NCI-H82 (cell line): ENCODE measurements around the gene STX2.
"Not testable (repeated sequence)": the region's sequence is repeated elsewhere in the genome, so short reads cannot be mapped to it uniquely, and the experiment has no call there.

Experiments used
- DNase-seq: peaks from one replicate; lab custom pipeline; 2025; lab: John Stamatoyannopoulos, UW

The STX2 gene

DNA sequence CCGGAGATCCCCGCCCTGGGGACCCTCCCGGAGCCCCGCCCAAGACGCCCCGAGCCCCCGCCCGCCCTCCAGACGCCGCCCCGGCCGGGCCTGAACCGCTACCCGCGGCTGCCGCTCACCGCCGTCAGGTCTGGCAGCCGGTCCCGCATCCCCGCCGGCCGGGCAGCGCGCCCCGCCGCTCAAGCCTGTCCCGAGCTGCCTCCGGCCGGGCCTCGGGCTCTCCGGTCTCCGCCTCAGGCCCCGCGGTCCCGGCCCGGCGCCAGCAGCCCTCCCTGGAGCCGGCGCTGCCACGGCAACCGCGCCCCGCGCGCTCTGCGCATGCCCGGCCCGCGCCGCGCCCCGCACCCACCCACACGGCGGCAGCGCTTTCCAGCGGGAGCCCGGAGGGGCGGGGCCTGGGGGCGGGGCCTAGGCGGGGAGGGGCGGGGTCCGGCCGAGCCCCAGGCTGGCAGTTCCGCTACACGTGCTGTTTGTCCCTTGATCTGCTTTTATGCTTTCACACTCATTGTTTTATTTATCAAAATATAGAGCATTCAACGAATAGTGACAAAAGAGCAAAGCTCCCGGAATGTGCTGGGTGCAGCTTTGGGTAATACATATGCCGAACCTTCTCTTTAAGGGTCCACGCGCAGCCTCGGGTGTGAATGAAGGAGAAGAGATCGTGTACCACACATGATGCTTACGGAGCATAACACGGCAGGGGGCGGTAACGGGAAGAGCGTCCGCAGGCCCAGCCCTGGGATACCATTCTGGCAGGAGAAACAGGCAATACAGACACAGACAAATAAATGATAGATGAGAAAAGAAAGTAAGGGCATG lies at the start of gene STX2:
Gene STX2, minus strand, starts transcription at position 300 of the 819 bp plus-strand sequence. Its CDS starts 151 bp downstream, at position 149.
- DNase-seq, result peak; percentile 90

DNA sequence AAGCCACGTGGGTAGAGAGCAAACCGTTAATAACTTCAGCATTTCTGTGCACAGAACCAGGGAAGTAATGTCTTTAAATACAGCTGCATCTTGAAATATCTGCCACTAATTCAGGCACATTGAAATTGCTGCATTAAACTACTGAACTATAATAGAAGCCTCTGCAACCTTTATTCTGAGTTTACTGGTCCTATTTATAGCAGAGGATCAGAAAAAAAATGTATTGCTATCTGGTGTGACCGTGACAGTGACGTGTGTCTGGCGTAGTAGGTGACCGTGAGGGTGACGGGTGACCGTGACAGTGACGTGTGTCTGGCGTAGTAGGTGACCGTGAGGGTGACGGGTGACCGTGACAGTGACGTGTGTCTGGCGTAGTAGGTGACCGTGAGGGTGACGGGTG lies 48.1 kb upstream of the STX2 start:
- DNase-seq, result not testable (repeated sequence)

DNA sequence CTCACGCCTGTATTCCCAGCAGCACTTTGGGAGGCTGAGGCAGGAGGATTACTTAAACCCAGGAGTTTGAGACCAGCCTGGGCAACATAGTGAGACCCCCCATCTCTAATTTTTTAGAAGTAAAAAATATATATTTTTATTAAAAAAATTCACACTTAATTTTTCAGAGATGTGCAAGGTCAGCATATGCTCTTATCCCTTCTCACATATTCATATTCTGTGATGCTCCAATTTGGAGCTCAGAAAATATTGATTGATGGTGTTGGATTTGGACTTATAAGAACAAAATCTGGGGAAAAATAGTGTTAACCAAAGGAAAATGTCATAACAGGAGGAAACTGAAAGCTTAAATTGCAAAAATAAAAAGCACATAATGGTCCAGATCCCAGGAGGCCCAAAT lies 42.5 kb upstream of the STX2 start:
- no peak for DNase-seq

DNA sequence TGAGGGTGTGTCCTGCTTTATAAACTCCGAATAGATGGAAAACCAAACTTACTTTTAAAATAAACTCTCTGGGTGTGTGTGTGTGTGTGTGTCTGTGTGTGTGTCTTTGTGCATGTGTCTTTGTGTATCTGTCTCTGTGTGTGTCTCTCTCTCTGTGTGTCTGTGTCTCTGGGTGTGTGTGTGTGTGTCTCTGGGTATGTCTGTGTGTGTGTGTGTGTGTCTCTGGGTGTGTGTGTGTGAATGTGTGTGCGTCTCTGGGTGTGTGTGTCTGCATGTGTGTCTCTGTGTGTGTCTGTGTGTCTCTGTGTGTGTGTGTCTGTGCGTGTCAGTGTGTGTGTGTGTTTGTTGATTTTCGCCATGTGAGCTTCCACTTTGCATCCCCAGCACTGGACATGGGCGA lies 42.0 kb upstream of the STX2 start:
- DNase-seq, result no peak

DNA sequence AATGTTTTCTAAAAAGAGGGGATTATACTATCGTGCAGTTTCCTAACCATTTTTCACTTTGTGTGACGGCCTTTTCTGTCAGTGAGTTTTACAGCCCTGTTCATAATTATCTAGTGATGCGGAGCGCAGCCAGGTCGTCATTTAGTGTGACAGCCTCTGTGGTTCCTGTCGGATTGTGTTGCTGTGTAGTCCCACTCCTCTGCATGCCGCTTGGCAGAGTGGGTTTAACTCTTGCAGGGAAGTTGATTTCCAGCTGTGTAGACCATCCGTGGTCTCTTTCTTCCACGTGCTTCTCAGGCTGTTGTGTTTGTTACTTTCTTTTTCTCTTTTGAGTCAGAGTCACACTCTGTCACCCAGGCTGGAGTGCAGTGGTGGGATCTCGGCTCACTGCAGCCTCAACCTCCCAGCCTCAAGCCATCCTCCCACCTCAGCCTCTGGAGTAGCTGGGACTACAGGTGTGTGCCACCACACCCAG lies 41.4 kb upstream of the STX2 start:
- DNase-seq, result peak; percentile 19

DNA sequence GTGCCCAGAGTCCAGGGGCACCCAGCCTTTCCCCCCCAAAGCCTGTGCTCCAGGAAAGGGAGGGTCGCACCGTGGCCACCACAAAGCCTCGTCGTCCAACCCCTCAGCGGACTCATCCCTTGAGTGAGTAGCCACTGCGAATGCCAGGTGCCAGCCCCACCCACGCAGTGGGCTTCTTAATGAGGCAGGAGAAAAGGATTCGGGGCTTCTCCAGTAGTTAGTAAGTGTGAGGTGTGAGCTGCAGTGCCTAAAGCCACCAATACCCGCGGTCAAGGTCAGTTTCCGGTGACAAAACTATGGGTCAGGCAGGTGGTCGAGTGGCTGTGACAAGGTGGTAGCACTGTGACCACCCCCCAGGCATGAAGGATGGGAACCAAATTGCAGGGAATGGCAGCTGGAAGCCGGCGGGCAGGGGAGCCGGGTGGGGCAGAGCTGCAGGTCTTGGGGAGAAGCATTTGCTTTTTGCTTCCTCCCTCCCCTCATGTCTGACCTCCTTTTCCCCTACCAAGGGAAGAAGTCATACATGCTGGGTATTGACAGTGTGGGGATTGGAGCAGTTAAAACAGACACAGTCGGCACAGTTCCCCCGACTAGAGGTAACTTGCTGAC lies 40.8 kb upstream of the STX2 start:
- DNase-seq, result peak; percentile 44

DNA sequence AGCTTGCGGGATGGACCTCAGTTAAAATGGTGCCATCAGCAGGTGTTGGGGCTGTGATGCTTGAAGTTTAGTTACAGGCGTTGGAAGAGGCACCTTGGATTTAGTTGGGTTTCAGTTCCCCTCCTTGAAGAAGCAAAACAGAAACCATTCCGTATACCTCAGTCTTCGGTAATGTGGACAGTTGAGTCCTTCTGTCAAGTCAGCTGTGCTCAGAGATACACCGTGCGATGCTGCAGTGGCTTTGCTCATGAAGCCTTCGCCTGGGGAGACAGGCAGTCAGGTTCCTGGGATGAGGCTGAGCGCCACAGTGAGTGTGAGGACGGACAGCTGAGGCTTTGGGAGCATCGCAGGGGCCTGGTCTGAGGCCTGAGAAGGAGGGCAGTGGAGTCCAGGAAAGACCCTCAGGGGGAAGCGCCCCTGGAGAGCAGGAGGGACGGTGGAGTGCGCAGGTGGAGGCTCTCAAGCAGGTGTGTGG lies 40.2 kb upstream of the STX2 start:
- DNase-seq, result peak; percentile 47

DNA sequence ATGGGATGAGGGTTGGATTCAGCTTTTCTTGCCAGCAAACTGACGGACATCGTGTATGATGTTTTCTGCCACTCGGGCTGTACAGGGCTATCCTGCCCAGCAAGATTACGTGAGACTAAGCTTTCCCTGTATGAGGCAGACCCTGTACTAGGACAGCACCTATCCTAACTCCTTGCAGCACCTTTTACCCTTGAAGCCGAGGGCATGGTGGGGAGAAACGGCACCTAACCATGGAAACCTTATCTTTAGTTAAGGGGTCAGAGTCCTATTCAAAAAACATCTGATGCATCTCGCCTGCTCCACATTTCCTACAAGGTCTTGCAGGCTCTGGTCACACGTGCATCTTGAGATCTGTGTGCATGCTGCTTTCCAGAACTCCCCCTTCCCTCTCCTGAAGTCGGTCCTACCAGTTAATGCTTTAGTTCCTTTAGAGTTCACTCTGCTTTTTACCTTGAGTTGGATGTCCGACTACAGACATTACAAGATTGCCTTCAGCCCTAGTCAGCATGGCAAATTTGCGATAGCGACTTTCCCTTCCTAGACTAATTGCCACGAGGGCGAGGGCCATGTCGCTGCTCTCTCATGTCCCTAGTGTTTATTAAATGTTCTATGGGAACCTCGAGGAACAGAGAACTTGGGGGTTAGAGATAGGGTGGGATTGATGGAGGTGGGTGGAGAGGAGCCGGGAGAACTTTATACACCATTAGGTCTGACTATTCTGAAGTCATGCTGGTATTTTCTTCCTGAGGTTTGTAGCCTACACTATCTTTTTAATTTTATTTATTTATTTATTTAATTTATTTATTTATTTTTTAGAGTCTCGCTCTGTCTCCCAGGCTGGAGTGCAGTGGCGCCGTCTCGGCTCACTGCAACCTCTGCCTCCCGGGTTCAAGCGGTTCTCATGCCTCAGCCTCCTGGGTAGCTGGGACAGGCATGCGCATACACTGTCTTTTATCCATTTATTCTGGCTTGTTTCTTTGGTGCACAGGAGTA lies 39.4 kb upstream of the STX2 start:
- peak; percentile 74 for DNase-seq

DNA sequence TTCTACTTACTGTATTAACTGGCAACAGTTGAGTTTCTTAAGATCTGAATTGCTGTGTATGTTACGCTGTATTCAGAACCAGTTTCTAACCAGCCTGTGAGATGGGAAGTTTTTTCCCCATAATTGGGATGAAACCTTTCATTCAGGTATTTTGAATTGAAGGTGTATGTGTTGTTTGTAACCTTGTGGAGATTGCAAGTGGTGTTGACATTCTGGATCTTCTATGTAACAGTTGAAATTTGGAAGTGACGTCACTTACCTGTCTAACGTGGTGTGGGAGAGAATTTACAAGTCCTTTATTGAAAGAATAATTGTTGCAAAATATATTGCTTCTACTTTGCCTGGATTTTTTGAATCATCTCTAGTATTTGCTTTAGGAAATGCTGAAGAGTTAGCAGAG lies 38.3 kb upstream of the STX2 start:
- no peak for DNase-seq

DNA sequence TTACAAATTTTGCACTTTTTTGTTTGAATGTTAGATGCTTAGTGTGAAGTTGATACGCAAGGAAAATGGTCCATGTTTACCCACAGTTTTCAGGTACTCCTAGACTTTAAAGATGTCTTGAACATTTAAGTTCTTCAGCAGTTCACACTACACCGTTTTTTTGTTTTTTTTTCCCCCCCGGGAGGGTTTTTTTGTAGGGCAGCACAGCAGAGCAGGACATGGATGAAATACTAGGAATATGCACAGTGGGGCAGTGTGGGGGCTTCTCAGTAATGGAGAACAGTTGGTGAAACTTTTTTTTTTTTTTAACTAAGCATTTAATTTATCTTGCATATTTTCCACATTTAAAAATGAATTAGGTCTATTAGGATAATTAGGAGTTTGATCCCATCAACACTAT lies 37.7 kb upstream of the STX2 start:
- DNase-seq, result peak; percentile 16

DNA sequence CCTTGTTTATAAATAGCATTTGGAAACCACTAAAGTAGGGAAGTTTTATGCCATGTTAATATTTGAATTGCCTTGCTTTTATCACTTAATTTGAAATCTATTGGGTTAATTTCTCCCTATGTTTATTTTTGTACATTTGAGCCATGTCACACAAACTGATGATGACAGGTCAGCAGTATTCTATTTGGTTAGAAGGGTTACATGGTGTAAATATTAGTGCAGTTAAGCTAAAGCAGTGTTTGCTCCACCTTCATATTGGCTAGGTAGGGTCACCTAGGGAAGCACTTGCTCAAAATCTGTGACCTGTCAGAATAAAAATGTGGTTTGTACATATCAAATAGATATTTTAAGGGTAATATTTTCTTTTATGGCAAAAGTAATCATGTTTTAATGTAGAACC lies 37.2 kb upstream of the STX2 start:
- no peak for DNase-seq

DNA sequence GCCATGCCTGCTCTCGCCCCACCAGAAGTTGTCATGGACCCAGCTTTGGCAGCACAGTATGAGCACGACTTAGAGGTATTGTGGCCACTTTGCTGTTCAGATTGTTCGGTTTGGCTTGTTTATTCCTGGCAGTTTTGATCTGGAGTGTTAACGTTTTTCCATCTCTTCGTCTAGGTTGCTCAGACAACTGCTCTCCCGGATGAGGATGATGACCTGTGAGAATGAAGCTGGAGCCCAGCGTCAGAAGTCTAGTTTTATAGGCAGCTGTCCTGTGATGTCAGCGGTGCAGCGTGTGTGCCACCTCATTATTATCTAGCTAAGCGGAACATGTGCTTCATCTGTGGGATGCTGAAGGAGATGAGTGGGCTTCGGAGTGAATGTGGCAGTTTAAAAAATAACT lies 36.7 kb upstream of the STX2 start:
- DNase-seq, result not testable (repeated sequence)

DNA sequence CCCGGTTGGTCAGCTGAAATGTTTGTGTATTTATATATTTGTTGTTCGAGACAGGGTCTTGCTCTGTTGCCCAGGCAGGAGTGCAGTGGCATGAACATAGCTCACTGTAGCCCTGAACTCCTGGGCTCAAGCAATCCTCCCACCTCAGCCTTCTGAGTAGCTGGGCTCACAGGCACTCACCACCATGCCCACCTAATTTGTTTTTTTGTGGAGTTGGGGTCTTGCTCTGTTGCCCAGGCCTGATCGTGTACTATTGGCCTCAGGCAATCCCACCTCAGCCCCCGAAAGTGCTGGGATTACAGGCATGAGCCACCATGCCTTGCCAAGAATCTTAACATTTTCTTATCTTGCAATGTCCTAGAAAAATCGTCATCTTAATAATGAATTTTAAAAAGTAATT lies 36.1 kb upstream of the STX2 start:
- no peak for DNase-seq

DNA sequence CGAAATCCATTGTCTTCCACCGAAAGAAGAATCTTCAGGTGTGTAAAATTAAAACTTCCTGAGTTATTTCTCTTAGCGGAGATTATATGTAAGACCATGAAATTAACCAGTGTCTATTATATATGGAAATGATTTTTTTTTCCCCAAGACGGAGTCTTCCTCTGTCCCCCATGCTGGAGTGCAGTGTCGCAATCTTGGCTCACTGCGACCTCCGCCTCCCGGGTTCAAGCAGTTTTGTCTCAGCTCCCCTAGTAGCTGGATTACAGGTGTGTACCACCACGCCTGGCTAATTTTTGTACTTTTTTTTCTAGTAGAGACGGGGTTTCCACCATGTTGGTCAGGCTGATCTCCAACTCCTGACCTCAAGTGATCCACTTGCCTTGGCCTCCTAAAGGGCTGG lies 35.6 kb upstream of the STX2 start:
- DNase-seq, result no peak

DNA sequence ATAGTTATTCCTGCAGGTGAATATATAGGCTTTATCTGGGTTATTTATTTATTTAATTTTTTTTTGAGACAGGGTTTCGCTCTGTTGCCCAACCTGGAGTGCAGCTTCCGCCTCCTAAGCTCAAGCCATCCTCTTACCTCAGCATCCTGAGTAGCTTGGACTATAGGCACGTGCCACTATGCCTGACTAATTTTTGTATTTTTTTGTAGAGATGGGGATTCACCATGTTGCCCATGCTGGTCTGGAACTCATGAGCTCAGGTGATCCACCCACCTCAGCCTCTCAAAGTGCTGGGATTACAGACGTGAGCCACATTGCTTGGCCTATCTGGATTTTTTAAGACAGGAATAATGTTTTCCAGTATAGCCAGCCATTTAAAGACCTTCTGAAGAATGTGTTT lies 34.8 kb upstream of the STX2 start:
- DNase-seq, result no peak

DNA sequence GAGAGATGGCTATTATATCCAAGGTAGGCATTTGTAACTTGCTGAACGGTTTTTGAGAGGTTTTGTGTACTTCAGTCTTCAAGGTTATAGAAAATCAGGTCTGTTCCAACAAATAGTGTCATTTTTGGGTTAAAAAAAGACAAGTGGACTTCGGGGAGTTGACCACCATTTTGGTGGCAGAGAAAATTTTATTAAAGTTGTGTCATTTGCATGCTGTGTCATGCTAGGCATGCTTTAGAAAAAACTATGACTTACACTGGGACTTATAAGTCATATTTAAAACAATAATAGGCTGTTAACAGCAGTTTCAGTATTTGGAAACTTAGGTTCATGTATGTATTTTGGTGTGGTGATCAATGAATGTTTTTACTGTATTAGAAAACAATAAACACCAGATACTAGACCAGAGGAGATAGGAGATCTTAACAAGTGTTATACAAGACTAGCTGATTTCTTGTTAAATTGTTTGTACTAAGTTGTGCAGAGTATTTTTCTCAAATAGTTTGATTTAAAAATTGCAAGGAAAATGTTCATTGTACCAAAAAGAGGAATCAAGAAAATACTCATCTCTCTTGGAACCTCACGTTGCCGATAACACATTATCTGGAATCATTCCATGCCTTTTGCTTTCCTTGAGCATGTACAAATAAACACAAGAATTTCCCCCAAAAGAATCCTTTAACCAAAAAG lies 34.2 kb upstream of the STX2 start:
- DNase-seq, result no peak

DNA sequence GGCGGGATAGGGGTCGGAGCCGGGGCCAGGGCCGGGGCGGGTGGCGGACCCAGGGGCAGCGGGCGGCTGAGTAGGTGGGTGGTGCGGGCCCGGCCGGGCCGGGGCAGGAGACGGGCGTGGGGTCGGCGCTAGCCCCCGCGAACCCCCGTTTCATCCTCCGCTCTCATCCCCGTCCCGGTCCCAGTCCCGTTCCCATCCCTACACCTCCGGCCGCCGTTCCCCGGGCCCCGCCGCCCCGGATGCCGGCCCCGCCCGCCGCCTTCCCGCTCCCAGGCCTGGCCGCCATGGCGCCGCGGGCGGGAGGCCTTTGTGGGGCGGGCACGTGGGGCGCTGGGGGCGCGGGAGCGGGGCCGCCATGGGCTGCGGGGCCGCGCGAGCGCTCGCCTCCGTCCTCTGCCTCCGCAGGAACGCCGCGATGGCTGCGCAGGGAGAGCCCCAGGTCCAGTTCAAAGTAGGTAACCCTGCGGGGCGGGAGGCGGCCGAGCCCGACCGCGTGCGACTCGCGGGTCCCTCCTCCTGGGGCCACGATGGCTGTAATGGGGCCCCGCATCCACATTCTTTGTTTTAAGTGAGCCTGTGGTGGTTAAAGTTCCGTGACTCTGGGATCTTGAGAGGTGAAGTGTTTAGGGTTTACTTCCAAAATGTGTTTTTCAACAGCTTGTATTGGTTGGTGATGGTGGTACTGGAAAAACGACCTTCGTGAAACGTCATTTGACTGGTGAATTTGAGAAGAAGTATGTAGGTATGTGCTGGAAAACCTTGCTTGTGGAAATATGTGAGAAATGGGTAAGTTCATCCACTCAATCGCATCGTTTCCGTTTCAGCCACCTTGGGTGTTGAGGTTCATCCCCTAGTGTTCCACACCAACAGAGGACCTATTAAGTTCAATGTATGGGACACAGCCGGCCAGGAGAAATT lies 33.4 kb upstream of the STX2 start:
- DNase-seq, result peak; percentile 48

DNA sequence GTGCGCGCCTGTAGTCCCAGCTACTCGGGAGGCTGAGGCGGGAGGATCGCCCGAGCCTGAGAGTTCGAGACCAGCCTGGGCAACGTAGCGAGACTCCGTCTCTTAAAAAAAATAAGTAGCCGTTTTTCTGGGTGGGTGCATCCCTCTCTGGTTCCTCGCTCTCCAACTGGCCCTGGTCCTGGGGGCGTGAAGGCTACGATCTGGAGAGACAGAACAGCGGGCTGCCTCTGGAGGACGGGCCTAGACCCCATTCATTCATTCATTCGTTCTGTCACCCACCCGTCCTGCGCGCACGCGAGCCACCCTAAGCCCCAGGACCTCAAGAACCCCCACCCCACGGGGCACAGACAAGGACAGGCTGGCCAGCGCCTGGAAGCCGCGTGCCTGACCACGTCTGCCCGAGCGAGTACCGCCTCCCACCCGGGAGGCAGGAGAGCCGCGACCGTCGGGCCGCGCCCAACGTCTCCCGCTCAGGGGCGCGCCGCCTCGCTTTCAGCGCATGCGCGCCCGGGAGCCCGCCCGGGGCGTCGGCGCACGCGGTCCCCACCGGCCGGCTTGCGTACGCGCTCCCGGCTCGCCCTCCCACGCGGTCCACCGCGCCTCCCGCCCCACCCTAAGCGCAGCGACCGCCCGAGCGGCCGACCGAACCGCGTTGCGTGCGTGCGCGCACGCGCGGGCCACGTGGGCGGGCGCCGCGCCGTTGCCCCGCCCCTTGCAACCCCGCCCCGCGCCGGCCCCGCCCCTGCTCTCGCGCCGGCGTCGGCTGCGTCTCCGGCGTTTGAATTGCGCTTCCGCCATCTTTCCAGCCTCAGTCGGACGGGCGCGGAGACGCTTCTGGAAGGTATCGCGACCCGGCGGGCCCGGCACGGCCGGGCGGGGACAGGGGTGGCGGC lies 32.5 kb upstream of the STX2 start, which contains the start of gene RAN:
Gene RAN, plus strand, starts transcription at position 781 of the 893 bp plus-strand sequence. CDS start 528 bp downstream, outside the sequence.
- DNase-seq, result peak; percentile 94
